SU-DHL-6 (cell line): ENCODE results near the gene RNF114.
"Not testable (repeated sequence)": the region's sequence is repeated elsewhere in the genome, so short reads cannot be mapped to it uniquely, and the experiment has no call there.

Experiments used
- H2AFZ ChIP-seq: fragments of 200-600 bp; sonication (generic); 2 replicates; pipeline ENCODE4 v1.6.1; 2014; ENCODE audit warnings: low read depth, mild to moderate bottlenecking, moderate library complexity, mixed read lengths, antibody characterized with exemption, low read length; ENCODE audit not compliant: severe bottlenecking
- H3F3A ChIP-seq: fragments of 200-600 bp; shearing (Covaris generic); 2 replicates; pipeline ENCODE4 v1.6.0; 2016; ENCODE audit warnings: antibody characterized with exemption, mild to moderate bottlenecking; ENCODE audit not compliant: insufficient read depth
- H3K27ac ChIP-seq: fragments of 200-600 bp; sonication (generic); 2 replicates; pipeline ENCODE4 v1.5.1; 2016; ENCODE audit warnings: low read depth, mild to moderate bottlenecking, low read length, moderate library complexity, mixed read lengths
- H3K27me3 ChIP-seq: fragments of 200-600 bp; sonication (generic), shearing (Covaris generic); 2 replicates; pipeline ENCODE4 v1.6.0; 2014; ENCODE audit warnings: mild to moderate bottlenecking, low read length
- H3K36me3 ChIP-seq: fragments of 200-600 bp; sonication (generic); 2 replicates; pipeline ENCODE4 v1.6.1; 2014; ENCODE audit warnings: mild to moderate bottlenecking, low read length, mixed read lengths
- H3K4me2 ChIP-seq: fragments of 300-600, 200-600 bp; shearing (Covaris generic), sonication (generic); 2 replicates; pipeline ENCODE4 v1.6.0; 2014; ENCODE audit warnings: low read length, low read depth, mild to moderate bottlenecking; ENCODE audit not compliant: poor library complexity, severe bottlenecking
- H3K4me3 ChIP-seq: fragments of 200-600 bp; sonication (generic); 2 replicates; pipeline ENCODE4 v1.5.1; 2014; ENCODE audit warnings: antibody characterized with exemption, low read length, mild to moderate bottlenecking, mixed read lengths; ENCODE audit not compliant: insufficient read depth, poor library complexity, severe bottlenecking
- H3K79me2 ChIP-seq: fragments of 200-600 bp; sonication (generic); 2 replicates; pipeline ENCODE4 v1.6.1; 2014; ENCODE audit warnings: mild to moderate bottlenecking, low read length, moderate library complexity; ENCODE audit not compliant: insufficient read depth
- H3K9ac ChIP-seq: fragments of 200-600 bp; sonication (generic); 2 replicates; pipeline ENCODE4 v1.7.0; 2014; ENCODE audit warnings: mild to moderate bottlenecking, low read length
- H3K9me2 ChIP-seq: fragments of 200-600 bp; sonication (generic); replicated peaks from 2 replicates; pipeline ENCODE4 v1.6.1; 2014; ENCODE audit warnings: low read length; ENCODE audit not compliant: insufficient read depth
- H3K9me3 ChIP-seq: fragments of 200-600 bp; sonication (generic); 2 replicates; pipeline ENCODE4 v1.6.1; 2014; ENCODE audit warnings: low read length, mixed read lengths; ENCODE audit not compliant: insufficient read depth
- H4K20me1 ChIP-seq: fragments of 200-600 bp; sonication (generic); 2 replicates; pipeline ENCODE4 v1.6.1; 2014; ENCODE audit warnings: low read depth, mild to moderate bottlenecking, antibody characterized with exemption, low read length, moderate library complexity, mixed read lengths
- EZH2phosphoT487 ChIP-seq: fragments of 200-600 bp; sonication (generic), shearing (Covaris generic); conservative IDR thresholded peaks from 2 replicates; pipeline ENCODE4 v1.6.1; 2018; ENCODE audit warnings: mild to moderate bottlenecking, antibody characterized with exemption, low read length, moderate library complexity, mixed read lengths
- TF ChIP-seq, protein P1 (sequence below): fragments of 200-600 bp; sonication (generic); IDR thresholded peaks from one replicate; pipeline ENCODE4 v1.5.1; 2017; ENCODE audit warnings: antibody characterized with exemption, mild to moderate bottlenecking, low read length, moderate library complexity; ENCODE audit not compliant: insufficient read depth, poor library complexity, severe bottlenecking

RNF114 gene

DNA sequence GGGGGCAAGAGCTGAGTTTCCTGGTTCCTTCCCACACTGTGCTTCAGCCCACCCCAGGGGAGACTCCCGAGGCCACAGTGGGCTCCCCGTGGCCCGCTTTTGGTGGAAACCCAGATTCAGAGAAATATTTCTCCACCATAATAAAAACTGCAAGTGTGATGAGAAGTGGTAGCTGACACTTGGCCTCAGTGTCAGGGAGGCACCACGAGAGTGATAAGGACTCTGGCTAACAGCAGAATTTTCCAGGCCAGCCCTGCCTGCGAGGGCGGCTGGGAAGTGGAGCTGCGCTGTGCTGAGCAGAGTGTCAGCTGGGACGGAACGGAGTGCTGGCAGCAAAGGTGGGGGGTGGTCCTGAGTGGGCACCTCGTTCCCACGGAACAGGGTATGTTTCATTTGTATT lies 43.4 kb upstream of the RNF114 start:
- no peaks in the 10 kb centered on the region for H4K20me1 ChIP-seq
- TF ChIP-seq, protein P1, sequence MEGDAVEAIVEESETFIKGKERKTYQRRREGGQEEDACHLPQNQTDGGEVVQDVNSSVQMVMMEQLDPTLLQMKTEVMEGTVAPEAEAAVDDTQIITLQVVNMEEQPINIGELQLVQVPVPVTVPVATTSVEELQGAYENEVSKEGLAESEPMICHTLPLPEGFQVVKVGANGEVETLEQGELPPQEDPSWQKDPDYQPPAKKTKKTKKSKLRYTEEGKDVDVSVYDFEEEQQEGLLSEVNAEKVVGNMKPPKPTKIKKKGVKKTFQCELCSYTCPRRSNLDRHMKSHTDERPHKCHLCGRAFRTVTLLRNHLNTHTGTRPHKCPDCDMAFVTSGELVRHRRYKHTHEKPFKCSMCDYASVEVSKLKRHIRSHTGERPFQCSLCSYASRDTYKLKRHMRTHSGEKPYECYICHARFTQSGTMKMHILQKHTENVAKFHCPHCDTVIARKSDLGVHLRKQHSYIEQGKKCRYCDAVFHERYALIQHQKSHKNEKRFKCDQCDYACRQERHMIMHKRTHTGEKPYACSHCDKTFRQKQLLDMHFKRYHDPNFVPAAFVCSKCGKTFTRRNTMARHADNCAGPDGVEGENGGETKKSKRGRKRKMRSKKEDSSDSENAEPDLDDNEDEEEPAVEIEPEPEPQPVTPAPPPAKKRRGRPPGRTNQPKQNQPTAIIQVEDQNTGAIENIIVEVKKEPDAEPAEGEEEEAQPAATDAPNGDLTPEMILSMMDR, result no peak
- TF ChIP-seq EZH2phosphoT487, result no peak
- H3F3A ChIP-seq, result no peaks in the 10 kb centered on the region
- no peak overlapping the region for H2AFZ ChIP-seq
- no peak overlapping the region for H3K9ac ChIP-seq
- H3K27me3 ChIP-seq, result no peaks in the 10 kb centered on the region
- no peak overlapping the region for H3K27ac ChIP-seq
- H3K79me2 ChIP-seq, result no peaks in the 10 kb centered on the region
- no peaks in the 10 kb centered on the region for H3K9me3 ChIP-seq
- H3K4me2 ChIP-seq, result no peak overlapping the region
- no peaks in the 10 kb centered on the region for H3K36me3 ChIP-seq
- no peak overlapping the region for H3K4me3 ChIP-seq
- H3K9me2 ChIP-seq, result no peaks in the 10 kb centered on the region

DNA sequence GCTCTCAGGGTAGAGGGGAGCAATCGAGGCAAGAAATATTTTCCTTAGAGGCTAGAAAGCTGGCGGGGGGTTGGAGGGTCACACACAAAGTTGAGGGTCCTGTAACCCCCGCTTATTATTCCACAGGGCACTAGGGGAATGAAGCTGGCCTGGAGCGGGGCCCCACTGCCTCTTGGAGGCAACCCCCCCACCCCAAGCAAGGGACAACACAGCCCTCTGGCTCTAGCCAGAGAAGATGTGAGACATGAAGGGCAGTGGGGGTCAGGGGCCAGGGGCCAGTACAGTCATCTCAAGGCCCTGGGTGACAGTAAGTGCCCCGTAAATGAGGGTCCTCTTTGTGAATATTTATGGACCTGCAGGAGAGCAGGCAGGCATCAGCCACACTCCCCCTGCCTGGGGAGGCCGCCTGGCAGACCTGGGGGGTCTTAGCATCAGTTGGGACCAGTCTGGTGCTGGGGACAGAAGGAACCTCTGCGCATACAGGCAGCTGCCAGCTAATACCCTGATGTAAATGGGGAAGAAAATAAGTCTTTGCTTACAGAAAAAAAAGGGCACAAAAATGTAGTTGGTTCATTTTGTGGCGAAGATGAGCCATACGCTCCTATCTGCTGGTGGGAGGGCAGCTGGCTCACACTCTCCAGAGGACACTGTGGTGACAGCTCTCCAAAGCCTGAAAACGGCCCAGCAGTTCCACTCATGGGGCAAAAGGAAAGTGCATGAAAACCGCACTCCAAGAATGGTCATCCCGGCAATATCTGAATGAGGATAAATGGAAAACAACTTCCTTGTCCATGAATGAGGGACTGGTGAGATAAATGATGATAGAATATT lies 42.7 kb upstream of the RNF114 start:
- H3K79me2 ChIP-seq, result no peaks in the 10 kb centered on the region
- no peaks in the 10 kb centered on the region for H3K9me3 ChIP-seq
- no peak overlapping the region for H3K4me3 ChIP-seq
- TF ChIP-seq, protein P1, result no peak
- no peak for TF ChIP-seq EZH2phosphoT487
- H3K9me2 ChIP-seq, result no peaks in the 10 kb centered on the region
- no peaks in the 10 kb centered on the region for H3K27me3 ChIP-seq
- H4K20me1 ChIP-seq, result no peaks in the 10 kb centered on the region
- no peak overlapping the region for H3K9ac ChIP-seq
- no peaks in the 10 kb centered on the region for H3K36me3 ChIP-seq
- H3K4me2 ChIP-seq, result no peak overlapping the region
- H2AFZ ChIP-seq, result no peak overlapping the region
- no peaks in the 10 kb centered on the region for H3F3A ChIP-seq
- H3K27ac ChIP-seq, result no peak overlapping the region

DNA sequence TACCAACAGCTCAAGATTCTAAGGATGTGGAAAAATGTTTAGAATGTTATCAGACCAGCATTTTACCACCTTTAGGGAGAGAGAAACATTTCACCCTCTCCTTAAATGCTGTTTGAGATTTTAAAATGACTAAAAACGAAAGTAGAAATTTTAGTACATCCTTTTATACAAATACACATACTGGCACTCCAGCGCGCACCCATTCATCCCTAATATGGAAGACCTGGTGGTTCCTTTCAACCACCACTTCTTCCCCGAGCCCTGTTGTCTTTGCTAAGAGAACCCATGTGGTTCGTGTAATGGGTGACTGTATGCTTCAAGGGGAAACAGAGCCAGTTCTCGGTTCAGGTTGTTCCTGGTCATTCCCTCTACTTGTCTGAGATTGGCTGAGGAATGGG lies 42.1 kb upstream of the RNF114 start:
- TF ChIP-seq, protein P1, result no peak
- TF ChIP-seq EZH2phosphoT487, result no peak
- no peaks in the 10 kb centered on the region for H3K36me3 ChIP-seq
- no peaks in the 10 kb centered on the region for H3K27me3 ChIP-seq
- no peak overlapping the region for H3K27ac ChIP-seq
- H3F3A ChIP-seq, result no peaks in the 10 kb centered on the region
- H4K20me1 ChIP-seq, result no peaks in the 10 kb centered on the region
- H3K4me3 ChIP-seq, result no peak overlapping the region
- H3K9ac ChIP-seq, result no peak overlapping the region
- no peaks in the 10 kb centered on the region for H3K9me2 ChIP-seq
- H3K9me3 ChIP-seq, result no peaks in the 10 kb centered on the region
- no peak overlapping the region for H3K4me2 ChIP-seq
- H3K79me2 ChIP-seq, result no peaks in the 10 kb centered on the region
- no peak overlapping the region for H2AFZ ChIP-seq

DNA sequence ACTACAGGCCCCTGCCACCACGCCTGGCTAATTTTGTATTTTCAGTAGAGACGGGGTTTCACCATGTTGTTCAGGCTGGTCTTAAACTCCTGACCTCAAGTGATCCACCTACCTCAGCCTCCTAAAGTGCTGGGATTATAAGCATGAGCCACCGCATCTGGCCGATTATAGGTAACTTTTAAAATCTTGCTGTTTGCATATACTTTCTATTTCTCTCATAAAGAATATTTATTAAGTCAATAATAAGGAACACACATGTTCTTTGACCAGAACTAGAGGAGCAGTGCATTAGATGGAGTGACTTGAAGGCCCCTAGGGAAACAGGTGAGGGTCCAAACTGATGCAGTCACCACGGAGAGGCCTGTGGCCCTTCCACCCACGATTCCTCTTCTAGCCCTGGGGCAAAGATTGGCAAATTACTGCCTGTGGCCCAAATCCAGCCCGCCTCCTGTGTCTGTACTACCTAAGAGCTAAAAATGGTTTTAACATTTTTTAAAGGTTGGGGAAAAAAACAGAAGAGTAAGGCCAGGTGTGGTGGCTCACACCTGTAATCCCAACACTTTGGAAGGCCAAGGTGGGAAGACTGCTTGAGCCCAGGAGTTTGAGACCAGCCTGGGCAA lies 40.6 kb upstream of the RNF114 start:
- not testable (repeated sequence) for H3K27ac ChIP-seq, H3K9ac ChIP-seq, H4K20me1 ChIP-seq, H3K27me3 ChIP-seq, H2AFZ ChIP-seq, H3K4me2 ChIP-seq, H3K79me2 ChIP-seq, H3K9me2 ChIP-seq, H3F3A ChIP-seq, H3K9me3 ChIP-seq, H3K4me3 ChIP-seq, H3K36me3 ChIP-seq
